ENCODE results near the gene TIMM22. TPM values are rescaled to one million over a fixed set of nuclear protein-coding genes. Genes with fewer than 3 reads are reported as not detected.

Gene TIMM22
- total and polyA plus RNA-seq, 2 of the 13 experiments (the other 11 are each of a cell fraction or from before 2014, with no cell fraction given) = 6.2 to 15.5 TPM

- TF ChIP-seq AKNA (CRISPR knock-in tag; IDR thresholded peaks at IDR 0.05; ENCODE audit: borderline replicate concordance) (0 out of 2 replicates have a peak, but pooled peaks have one; percentile 4), MXD4 (CRISPR knock-in tag; IDR thresholded peaks at IDR 0.05) (peak; percentile 89), ZNF232 (CRISPR knock-in tag; IDR thresholded peaks at IDR 0.05; ENCODE audit: borderline replicate concordance) (peak; percentile 91), CERS6 (CRISPR knock-in tag; IDR thresholded peaks at IDR 0.05) (no peak), HMGXB3 (CRISPR knock-in tag; IDR thresholded peaks at IDR 0.05; ENCODE audit: borderline replicate concordance) (peak; percentile 81), RFX1 (IDR thresholded peaks at IDR 0.05) (no peak), ZNF234 (CRISPR knock-in tag; conservative IDR thresholded peaks at IDR 0.05) (no peak; the same call in 1 of the 2 replicates), ZBTB2 (CRISPR knock-in tag; IDR thresholded peaks at IDR 0.05; ENCODE audit: low read depth) (peak; percentile 61), MLX (CRISPR knock-in tag; IDR thresholded peaks at IDR 0.05) (peak; percentile 28; the same call in 1 of the 2 replicates), TAF15 (IDR thresholded peaks at IDR 0.05; ENCODE audit: low read depth, low read length, poor library complexity, severe bottlenecking) (no peak), SNAPC5 (CRISPR knock-in tag; IDR thresholded peaks at IDR 0.05; ENCODE audit: borderline replicate concordance) (no peak), ZSCAN31 (CRISPR knock-in tag; IDR thresholded peaks at IDR 0.05; ENCODE audit: low read depth) (peak; percentile 92), NRL (CRISPR knock-in tag; IDR thresholded peaks at IDR 0.05; ENCODE audit: borderline replicate concordance) (peak; percentile 67), ZNF530 (CRISPR knock-in tag; IDR thresholded peaks at IDR 0.05; ENCODE audit: low read depth) (peak; percentile 34; the same call in 1 of the 2 replicates), POLR2A (IDR thresholded peaks at IDR 0.05; ENCODE audit: insufficient read depth in 1 of 2, low read depth in 2 of 2, low read length in 2 of 2) (peak; percentile 84 to 88), POLR2AphosphoS2 (IDR thresholded peaks at IDR 0.05; ENCODE audit: low read depth, low read length) (no peak)
Measured at GRCh38 chr17:996554-997344, at the start of gene TIMM22 (continued).
